GM06990 (cell line): Measurements from ENCODE around the gene C14orf132.

Source experiments
- DNase-seq: peaks from one replicate; pipeline ENCODE4 v3.0.0-alpha.2; 2011; ENCODE audit not compliant: insufficient read length; ENCODE audit errors: extremely low read depth
- H3K27me3 ChIP-seq: replicated peaks from 2 replicates; pipeline ENCODE4 v1.6.0; 2011; ENCODE audit warnings: low read length; ENCODE audit not compliant: control insufficient read depth, insufficient read depth
- H3K36me3 ChIP-seq: 2 replicates; pipeline ENCODE4 v1.5.1; 2011; ENCODE audit warnings: low read length; ENCODE audit not compliant: control insufficient read depth, insufficient read depth
- H3K4me3 ChIP-seq: replicated peaks from 2 replicates; pipeline ENCODE4 v1.5.1; 2011; ENCODE audit warnings: low read depth, mild to moderate bottlenecking, control low read depth, low read length
- CTCF ChIP-seq: IDR thresholded peaks from 2 replicates; pipeline ENCODE4 v1.5.1; 2011; ENCODE audit warnings: low read length, control low read depth, mild to moderate bottlenecking, inconsistent platforms; ENCODE audit not compliant: insufficient read depth, poor library complexity, severe bottlenecking

C14orf132 gene

GRCh38 chr14:96064866-96065265 is 25.7 kb downstream of the C14orf132 start:
- no peak for TF ChIP-seq CTCF
- no peaks in the 10 kb centered on the region for H3K36me3 ChIP-seq
- DNase-seq = no peak

GRCh38 chr14:96065661-96066459 is 26.7 kb downstream of the C14orf132 start:
- peak; percentile 31 for DNase-seq
- no peak for TF ChIP-seq CTCF
- H3K27me3 ChIP-seq = no peaks in the 10 kb centered on the region
- H3K36me3 ChIP-seq = no peaks in the 10 kb centered on the region
- H3K4me3 ChIP-seq = no peak overlapping the region

More at GRCh38 chr14:96064866-96065265, 25.7 kb downstream of the C14orf132 start:
- H3K27me3 ChIP-seq = no peaks in the 10 kb centered on the region
- H3K4me3 ChIP-seq = no peak overlapping the region

- DNase-seq = no peak
- Histone ChIP-seq H3K27me3 (no peaks in the 10 kb centered on the region), H3K4me3 (no peak overlapping the region), H3K36me3 (no peaks in the 10 kb centered on the region)
- TF ChIP-seq CTCF = no peak
These were observed 27.8 kb downstream of the C14orf132 start for GRCh38 chr14:96066976-96067375.

GRCh38 chr14:96067985-96068930 is 29.1 kb downstream of the C14orf132 start:
- Histone ChIP-seq H3K27me3 (no peaks in the 10 kb centered on the region), H3K4me3 (no peak overlapping the region), H3K36me3 (no peaks in the 10 kb centered on the region)
- DNase-seq = no peak
- no peak for TF ChIP-seq CTCF

GRCh38 chr14:96069421-96069820 is 30.3 kb downstream of the C14orf132 start:
- DNase-seq = no peak
- no peaks in the 10 kb centered on the region for H3K36me3 ChIP-seq
- H3K4me3 ChIP-seq = no peak overlapping the region
- no peak for TF ChIP-seq CTCF
- no peaks in the 10 kb centered on the region for H3K27me3 ChIP-seq
